Non-pigmented ciliary epithelial cell (primary cell): ENCODE data around the gene SLC1A4.
"Not testable (repeated sequence)": the region's sequence is repeated elsewhere in the genome, so short reads cannot be mapped to it uniquely, and the experiment has no call there.

ENCODE experiments used
- DNase-seq: peaks from one replicate; pipeline ENCODE4 v3.0.0-alpha.2; 2010; ENCODE audit warnings: low read depth

The SLC1A4 gene

DNA sequence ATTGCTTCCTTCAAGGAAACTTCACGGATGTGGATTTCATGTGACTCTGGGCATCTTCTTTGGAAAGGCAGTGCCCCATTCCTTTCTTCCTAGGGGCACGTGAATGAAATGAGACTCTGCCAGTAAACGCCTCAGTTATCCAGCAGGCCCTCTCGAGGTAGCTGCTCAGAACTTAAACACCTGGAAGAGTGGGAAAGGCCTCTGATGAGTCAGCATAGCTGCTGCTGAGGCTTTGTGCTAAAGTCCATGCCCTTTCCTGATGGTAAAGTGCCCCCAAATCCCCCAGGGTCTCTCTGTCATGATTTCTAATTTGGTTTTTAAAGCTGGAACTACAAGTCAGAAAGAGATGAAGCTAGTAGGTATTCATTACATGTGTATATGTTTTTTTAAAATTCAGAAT, 3.8 kb downstream of the SLC1A4 start:
- no peak for DNase-seq

DNA sequence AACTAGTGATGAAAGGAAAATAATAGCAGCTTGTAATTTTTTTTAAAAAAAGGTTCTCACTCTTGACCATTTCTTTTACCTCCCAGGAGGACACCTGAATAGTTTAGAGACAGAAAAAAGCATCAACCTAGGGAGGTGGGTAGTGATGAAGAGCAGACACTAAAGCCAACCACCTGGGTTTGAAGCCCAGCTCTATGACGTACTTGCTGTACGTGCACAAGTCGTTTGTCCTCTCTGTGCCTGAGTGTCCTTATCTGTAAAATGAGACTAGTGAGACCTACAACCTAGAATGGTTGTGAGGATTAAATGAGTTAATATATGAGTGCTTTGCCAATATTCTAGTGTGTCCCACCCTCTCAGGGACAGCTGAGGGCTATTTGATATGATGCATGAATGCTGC, 5.8 kb downstream of the SLC1A4 start:
- DNase-seq: no peak

DNA sequence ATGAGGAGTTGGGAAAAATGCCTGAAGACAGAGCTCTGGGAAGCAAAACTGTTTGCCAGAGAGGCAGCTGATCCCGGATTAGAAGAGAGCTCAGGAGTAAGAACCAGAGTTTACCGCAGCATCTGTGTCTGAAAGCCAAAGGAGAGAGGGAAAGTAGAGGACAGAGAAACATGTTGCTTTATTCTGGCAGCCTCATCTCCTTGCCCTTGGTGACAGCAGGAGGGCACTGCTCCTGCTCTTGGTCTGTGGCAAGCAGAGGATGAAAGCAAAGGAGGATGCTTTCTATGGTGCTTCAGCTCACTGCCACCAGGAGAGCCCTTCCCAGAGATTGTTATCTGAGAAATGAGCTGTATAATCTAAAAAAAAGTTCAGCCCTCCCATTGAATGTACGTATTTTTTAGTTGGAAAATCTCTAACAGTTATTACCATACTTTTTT, 7.7 kb downstream of the SLC1A4 start:
- no peak for DNase-seq

DNA sequence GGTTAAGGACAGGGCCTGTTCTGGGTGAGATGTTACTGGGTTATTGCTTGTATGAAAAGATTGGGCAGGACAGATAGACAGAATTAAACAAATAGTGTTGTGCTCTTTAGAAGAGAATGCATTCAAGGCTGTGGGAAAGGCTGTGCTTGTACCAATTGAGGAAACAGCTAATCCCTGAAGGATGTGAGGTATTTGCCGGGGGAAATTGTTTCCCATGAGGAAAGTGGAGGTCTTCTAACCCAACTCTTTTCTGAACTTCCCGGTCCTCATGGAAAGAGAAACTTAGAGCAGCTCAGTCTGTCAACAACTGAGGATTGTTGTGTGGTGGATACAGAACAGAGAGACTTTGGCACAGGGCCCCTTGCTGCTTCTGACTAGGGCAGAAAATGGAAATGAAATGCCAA, 9.5 kb downstream of the SLC1A4 start:
- no peak for DNase-seq

DNA sequence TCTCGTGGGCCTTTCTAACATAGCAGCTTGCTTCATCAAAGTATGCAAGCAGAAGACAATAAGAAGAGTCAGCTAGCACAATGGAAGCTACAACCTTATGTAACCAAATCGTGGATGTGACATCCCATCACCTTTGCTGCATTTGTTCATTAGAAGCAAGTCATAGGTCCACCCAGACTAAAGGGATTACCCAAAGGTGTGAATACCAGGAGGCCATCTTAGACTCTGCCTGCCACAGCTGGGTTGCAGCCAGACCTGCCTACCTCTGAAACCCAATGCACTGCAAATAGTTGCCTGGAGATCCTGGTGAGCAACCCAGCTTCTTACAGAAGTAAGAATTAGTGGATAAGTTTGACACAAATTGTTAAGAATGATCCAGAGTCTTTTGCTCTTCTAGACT, 10.6 kb downstream of the SLC1A4 start:
- no peak for DNase-seq

DNA sequence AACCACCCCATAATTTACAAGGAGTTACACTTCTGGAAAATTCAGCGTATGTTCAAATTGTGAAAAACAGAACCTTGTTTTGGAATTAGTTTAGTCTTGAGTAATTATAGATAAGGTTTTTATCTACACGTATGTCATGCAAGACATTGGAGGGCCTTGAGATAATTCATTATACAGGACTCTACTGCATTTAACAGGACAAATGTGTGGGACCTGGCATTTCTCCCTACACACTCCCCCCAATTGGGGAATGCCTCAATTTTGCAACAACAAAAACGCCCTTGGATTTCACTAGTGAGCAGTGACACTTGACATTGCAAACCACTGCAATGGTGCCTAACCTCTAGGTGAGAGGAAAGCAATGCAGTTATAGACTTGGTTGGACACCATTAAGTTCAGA, 11.4 kb downstream of the SLC1A4 start:
- DNase-seq: no peak

DNA sequence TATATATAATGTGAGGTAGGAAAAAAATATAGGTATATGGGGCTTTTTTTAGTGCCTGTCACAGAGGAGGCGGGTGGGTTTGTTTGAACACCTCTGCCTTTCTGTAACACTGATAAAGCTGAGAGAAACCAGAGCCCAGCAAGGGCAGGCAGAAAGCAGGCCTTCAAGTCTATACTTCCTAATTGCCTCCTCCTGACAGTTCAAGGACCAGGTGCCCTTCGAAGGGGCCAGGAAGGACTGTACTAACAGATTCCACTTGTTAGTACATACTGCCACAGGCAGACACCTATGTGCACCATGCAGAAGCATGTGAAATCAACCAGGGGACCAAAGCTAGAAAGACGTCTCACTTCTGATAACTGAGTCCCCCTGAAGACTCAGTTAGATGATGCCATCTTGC, 13.8 kb downstream of the SLC1A4 start:
- no peak for DNase-seq

DNA sequence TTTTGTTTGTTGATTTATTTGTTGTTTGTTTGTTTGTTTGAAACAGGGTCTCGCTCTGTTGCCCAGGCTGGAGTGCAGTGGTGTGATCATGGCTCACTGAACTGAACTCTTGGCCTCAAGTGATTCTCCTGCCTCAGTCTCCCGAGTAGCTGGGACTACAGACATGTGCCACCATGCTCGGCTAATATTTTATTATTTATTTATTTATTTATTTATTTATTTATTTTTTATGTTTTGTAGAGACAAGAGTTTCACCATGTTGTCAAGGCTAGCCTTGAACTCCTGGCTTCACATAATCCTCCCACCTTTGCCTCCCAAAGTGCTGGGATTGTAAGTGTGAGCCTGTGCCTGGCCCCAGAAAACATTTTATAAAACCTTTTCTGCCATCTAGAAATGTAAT, 15.0 kb downstream of the SLC1A4 start:
- DNase-seq: not testable (repeated sequence)

DNA sequence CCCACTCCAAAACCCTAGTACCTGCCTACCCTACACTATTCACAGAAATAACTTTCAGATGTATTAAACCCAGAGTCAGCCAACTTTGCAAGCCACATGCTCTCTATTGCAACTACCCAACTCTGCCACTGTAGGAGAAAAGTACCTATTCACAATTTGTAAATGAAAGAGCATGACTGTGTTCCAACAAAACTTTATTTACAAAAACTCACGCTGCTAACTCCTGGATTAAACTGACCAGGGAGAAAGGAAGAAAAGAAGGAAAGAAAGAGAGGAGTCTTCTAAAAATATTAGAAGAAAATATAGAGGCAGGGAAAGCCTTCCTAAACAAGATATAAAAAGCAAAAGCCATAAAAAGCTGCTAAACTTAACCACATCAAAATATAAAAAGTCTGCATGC, 24.6 kb downstream of the SLC1A4 start:
- DNase-seq: no peak

DNA sequence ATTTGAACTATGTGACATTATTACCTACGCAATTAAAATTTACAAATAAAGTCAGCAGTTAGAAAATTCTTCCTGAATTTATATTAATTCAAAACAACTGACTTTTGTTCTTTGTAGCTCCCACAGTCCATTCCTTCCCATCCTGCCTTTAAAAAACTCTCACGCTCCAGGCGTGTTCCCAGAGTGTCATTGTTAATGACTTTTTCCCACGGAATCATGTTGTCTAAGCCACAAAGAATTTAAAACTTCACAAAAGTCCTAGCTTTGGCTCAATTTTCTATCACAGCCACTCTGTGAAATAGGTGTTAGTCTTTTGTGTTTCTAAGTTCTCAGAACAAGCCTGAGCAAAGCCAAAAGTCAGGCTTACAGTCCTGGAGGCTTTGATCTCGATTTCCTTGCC, 26.5 kb downstream of the SLC1A4 start:
- DNase-seq: no peak

DNA sequence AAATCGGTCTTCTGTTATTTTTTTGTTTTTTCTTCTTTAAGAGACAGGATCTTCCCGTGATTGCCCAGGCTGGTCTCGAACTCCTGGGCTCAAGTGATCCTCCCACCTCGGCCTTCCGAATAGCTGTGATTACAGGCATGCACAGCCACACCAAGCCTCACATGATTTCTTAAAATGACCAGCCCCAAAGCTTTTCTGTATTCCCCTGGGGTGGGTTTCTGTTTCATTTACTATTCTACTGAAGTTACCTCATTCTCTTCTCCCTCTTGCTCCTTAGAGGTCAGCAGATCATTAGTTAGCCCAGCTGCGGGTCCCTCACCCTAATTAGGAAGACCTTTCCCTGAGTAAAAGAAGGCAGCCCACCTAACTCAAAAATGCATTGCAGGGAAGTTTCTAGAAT, 27.6 kb downstream of the SLC1A4 start:
- no peak for DNase-seq

DNA sequence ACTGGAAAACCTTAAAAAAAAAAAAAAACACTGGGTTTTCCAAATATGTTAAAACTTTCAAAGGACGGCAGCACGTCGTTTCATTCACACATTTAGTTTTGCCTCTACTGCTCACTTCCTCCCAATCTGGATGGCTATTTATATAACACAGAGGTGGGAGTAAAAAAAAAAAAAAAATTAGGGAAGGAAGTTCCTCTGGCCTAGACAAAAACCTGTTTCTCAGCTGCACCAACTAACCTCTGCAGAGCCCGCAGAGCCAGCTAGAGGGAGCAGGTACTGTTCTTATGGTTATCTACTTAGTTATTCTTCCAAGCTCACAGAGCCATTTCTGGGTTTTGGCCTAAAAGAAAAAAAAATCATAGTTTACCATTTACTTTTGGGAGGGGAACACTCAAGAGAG, 28.1 kb downstream of the SLC1A4 start:
- no peak for DNase-seq

DNA sequence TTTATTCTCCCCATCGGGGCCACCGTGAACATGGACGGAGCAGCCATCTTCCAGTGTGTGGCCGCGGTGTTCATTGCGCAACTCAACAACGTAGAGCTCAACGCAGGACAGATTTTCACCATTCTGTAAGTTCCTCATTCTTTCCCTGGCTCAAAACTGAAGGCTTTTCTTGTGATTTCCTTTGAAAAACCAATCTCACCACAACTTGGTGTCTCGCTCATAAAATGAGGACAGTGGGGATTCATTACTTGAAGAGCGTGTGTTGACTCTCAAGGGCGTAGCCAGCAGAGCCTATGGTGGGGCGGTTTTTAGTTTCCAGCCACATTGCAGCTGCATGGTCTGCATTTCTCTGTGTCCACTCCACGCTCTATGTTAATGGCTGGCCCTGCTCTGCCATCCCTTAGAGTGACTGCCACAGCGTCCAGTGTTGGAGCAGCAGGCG, 29.0 kb downstream of the SLC1A4 start:
- no peak for DNase-seq

DNA sequence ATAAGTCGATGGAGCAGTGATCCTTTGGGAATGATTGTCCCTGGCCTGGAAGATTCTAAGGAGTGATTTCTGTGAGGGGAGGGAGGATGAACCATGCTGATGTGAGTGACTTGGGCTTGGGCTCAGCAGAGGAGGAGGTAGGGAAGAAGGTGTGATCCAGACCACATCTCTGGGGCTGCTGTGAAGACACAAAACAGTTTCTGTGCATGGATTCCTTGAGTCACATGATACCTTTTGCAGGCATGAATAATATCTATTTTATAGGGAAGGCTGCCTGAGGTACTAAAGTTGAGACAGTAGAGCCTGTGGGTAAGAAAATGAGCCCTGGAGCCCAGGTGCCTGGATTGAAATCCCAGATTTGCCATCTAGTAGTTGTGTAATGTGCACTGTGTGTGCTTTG, 29.8 kb downstream of the SLC1A4 start:
- DNase-seq: no peak

DNA sequence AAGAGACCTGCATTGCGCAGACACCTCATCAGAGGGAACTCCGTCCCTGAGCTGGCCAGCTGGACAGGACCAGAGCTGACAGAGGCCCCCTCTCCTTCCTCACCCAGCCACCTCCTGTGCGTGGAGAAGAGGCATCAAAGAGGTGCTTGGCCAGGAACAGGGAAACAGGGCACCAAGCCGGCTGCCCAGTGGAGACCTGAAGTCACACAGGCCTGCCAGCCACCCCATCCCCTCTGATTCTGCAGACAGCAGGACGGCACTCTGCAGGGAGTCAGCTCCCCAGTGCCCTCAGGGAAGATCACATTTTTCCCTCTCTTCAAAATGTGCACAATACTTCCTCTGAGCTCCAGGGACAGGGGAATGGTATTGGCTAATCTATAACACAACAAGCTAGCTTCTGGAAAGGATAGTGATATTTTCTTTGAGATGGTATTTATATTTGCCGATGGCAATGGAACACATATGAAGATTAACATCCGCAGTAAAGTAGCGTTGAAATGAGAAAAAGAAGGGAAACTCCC, 30.5 kb downstream of the SLC1A4 start:
- no peak for DNase-seq

DNA sequence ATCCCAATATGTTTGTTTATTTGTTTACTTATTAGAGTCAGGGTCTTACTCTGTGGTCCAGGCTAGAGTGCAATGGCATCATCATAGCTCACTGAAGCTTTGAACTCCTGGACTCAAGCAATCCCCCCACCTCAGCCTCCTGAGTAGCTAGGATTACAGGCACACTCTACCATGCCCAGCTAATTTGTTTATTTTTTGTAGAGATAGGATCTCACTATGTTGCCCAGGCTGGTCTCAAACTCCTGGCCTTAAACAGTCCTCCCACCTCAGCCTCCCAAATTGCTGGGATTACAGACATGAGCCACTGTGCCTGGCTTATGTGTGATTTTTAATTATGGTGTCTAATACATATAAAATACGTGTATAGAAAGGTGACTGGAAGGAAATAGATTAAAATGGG, 31.1 kb downstream of the SLC1A4 start:
- DNase-seq: not testable (repeated sequence)

DNA sequence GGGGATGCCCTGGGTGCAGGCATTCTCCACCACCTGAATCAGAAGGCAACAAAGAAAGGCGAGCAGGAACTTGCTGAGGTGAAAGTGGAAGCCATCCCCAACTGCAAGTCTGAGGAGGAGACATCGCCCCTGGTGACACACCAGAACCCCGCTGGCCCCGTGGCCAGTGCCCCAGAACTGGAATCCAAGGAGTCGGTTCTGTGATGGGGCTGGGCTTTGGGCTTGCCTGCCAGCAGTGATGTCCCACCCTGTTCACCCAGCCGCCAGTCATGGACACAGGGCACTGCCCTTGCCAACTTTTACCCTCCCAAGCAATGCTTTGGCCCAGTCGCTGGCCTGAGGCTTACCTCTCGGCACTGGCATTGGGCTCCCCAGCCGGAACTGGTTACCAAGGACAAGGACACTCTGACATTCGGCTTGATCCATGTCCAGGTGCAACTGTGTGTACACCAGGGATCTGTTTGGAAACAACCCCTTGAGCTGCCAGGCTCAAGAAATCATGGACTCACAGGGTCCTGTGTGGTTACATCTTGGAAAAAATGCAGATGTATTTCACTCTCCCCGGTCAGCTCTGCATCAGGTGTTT, 31.8 kb downstream of the SLC1A4 start:
- DNase-seq: no peak

DNA sequence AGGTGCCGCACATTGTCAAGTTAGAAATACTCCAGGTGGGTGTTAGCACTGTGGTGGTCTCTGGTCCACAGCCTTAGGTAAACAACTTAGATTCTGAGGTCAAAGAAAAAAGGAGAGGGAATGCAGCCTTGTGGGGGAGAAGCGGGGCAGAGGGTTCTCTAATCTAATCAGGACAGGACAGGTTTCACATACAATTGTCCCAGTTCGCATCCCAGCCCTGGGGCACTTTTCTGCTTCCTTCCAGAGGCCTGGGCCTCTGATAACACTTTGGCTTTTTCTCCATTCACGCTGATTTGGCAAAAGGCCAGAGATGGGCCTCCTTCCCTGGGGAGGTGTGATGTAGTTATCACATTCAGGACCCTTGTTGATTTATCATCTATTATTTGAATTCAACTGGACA, 32.5 kb downstream of the SLC1A4 start:
- DNase-seq: no peak

DNA sequence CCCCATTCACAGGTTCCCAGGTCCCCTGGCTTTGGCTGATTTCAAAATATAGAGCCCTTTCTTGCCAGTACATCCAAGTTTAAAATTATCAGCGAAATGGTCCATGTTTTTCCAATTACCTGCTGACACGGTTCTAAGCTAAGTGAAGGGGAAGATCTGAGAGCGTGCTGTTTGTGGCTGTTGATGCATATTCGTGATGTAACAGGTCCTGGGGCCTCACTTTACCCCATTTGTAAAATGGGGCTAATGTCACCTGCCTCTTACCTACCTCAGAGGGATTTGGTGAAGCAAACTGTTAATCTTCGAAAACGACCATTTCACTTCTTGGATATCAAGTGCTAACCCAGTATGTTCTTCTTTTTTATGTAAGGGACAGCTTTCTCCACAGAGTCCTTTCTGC, 33.0 kb downstream of the SLC1A4 start:
- no peak for DNase-seq

DNA sequence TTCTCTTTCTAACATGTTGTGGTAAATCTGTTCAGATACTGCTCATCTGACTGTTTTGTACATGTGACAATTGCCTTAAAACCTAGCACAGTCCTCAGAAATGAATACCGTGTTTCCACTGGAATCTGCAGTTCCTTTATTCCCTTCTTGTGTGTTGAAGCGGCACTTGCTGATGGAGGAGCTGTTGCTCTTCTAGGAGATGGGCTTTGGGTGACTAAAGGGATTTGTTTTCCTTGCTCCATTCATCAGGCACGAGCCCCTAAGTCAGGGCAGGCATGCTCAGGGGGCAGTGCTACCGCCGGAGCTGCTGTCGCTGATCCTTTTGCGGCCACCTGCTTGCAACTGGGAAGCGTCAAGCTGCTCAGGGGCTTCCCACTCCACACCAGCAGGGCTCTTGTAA, 34.5 kb downstream of the SLC1A4 start:
- DNase-seq: no peak

DNA sequence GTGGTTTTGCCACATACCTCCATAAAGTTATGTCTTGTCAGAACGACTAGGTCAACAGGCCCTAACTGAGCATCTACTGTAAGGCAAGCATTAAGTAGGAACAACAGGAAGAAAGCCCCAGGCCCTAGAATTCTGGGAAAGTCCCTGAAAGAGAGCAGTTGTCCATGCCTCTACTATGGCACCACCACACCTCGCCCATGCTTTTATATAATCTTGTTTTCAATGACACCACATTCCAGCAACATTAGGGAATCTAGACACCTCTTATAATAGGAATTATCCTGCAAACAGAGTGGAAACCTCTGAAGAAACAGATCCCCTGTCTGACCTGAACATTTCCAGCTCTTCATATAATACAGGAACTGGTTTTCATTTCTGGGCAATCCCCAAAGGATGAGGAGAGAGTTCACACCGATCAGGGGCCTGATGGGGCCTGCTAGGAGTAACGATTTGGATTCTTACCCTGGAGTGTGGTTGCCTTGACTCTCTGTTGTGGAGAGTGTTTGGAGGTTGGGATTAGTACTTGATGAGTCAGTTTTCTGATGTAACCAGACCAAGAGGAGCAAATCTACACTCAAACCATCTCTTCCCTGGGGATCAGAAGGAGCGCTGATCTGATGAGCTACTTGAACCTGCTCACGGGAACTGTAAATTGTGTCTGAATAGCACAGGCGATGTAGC, 35.1 kb downstream of the SLC1A4 start:
- peak; percentile 72 for DNase-seq

DNA sequence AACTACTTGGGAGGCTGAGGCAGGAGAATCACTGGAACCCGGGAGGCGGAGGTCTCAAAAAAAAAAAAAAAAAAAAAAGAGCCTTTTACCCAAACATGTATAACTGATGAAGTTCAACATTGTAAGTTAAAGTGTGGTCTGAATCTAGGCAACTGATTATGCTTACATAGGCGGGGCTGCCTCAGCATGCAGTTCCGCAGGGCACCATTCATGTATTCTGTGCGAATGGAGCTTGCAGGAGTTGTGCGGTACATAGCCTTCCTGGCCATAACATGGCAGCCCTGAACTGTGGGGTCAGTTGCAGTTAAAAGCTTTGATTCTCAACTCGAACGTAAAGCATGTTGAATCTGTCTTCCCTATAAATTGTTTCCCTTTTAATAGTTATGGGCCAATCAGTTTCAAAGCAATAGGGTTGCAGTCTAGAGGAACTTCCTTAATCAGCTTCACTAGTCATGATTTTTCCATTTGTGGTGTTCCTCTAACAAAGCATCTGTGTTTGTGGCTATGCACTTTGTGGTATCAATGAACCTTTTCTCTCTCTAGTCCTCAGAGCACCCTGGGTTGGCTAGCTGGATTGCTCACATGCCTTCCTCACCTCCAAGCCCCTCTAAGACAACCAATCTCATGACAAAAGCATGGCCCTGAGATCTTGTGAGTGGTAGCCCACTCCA, 36.4 kb downstream of the SLC1A4 start:
- DNase-seq: no peak

DNA sequence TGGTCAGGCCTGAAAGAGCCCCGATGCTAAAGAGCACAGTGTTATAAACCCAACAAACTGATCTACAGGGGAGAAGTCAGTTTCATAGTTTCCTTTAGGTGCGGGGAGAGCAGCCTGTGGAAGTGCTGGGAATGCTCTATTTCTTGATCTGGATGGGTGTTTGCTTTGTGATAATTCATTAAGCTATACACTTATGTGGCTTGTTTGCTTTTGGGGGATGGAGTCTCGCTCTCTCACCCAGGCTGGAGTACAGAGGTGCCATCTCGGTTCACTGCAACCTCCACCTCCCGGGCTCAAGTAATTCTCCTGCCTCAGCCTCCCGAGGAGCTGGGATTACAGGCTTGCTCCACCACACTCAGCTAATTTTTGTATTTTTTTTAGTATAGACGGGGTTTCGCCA, 37.0 kb downstream of the SLC1A4 start:
- no peak for DNase-seq
